ENCODE results near the gene ZNF554. TPM values are rescaled to one million over a fixed set of nuclear protein-coding genes. Genes with fewer than 3 reads are reported as not detected.
A peak's percentile ranks its signal among the peaks of the same experiment; 100 is the strongest.

The ZNF554 gene
- total RNA-seq, 2 experiments from 2014 or later = 0.83 to 1.5 TPM

GRCh38 chr19:2774953-2775555 is 44.6 kb upstream of the ZNF554 start:
- no peak for TF ChIP-seq CTCF (IDR thresholded peaks at IDR 0.05)
- Mint-ChIP-seq H3K27me3 (no peaks in the 10 kb centered on the region), H3K4me1 (ENCODE audit: low read depth) (peaks cover 35% of the 10 kb centered on the region), H3K36me3 (ENCODE audit: low read depth) (peaks cover 15% of the 10 kb centered on the region), H3K9me3 (no peaks in the 10 kb centered on the region), H3K4me3 (peak overlapping the region; percentile 52), H3K27ac (peak overlapping the region; percentile 93)
- no peak for DNase-seq
- ChIA-PET POLR2A (interaction anchor here (0.8 kb wide), 1 partner anchor 348 kb away, joined by 3 read pairs; the partner anchor contains the start of gene TIMM13), CTCF (interaction anchor here (1.0 to 2.1 kb wide), 4 partner anchors 26 to 163 kb away, joined by 3 to 16 read pairs (median 5); no protein-coding TSS in a partner anchor)
- intact Hi-C loops (cut with micrococcal nuclease) = no loop called here
- ATAC-seq = no peak

GRCh38 chr19:2775556-2776430 is 43.9 kb upstream of the ZNF554 start:
- ChIA-PET POLR2A (interaction anchor here (0.8 kb wide), 1 partner anchor 349 kb away, joined by 3 read pairs; the partner anchor contains the start of gene TIMM13), CTCF (interaction anchor here (1.0 to 2.1 kb wide), 4 partner anchors 27 to 164 kb away, joined by 3 to 16 read pairs (median 5); no protein-coding TSS in a partner anchor)
- Mint-ChIP-seq H3K27ac (peak overlapping the region; percentile 93), H3K4me1 (ENCODE audit: low read depth) (peaks cover 40% of the 10 kb centered on the region), H3K27me3 (no peaks in the 10 kb centered on the region), H3K4me3 (peak overlapping the region; percentile 52), H3K36me3 (ENCODE audit: low read depth) (peaks cover 20% of the 10 kb centered on the region), H3K9me3 (no peaks in the 10 kb centered on the region)
- no peak for TF ChIP-seq CTCF (IDR thresholded peaks at IDR 0.05)
- peak; percentile 92 for DNase-seq
- intact Hi-C loops (cut with micrococcal nuclease) = no loop called here
- ATAC-seq = peak; percentile 89

- intact Hi-C loops (cut with micrococcal nuclease) = no loop called here
- no peak for TF ChIP-seq CTCF (IDR thresholded peaks at IDR 0.05)
- ATAC-seq (no peak), DNase-seq (no peak)
- POLR2A ChIA-PET = no interaction called here
- H3K27ac Mint-ChIP-seq = peak overlapping the region; percentile 3
- CTCF ChIA-PET = interaction anchor here (1.4 kb wide), 1 partner anchor 29 kb away, joined by 3 read pairs; no protein-coding TSS in a partner anchor
- H3K4me3 Mint-ChIP-seq = no peak overlapping the region
- no peaks in the 10 kb centered on the region for H3K9me3 Mint-ChIP-seq
- peaks cover 24% of the 10 kb centered on the region for H3K36me3 Mint-ChIP-seq (ENCODE audit: low read depth)
- H3K27me3 Mint-ChIP-seq = no peaks in the 10 kb centered on the region
- peaks cover 48% of the 10 kb centered on the region for H3K4me1 Mint-ChIP-seq (ENCODE audit: low read depth)
Observed at GRCh38 chr19:2777952-2778683, 41.5 kb upstream of the ZNF554 start.

GRCh38 chr19:2779121-2779740 is 40.4 kb upstream of the ZNF554 start:
- peaks cover 54% of the 10 kb centered on the region for H3K4me1 Mint-ChIP-seq (ENCODE audit: low read depth)
- H3K36me3 Mint-ChIP-seq (ENCODE audit: low read depth) = peaks cover 24% of the 10 kb centered on the region
- ATAC-seq (no peak), DNase-seq (no peak)
- no peak for TF ChIP-seq CTCF (IDR thresholded peaks at IDR 0.05)
- no peaks in the 10 kb centered on the region for H3K9me3 Mint-ChIP-seq
- ChIA-PET POLR2A (no interaction called here), CTCF (interaction anchor here (1.4 kb wide), 1 partner anchor 30 kb away, joined by 3 read pairs; no protein-coding TSS in a partner anchor)
- intact Hi-C loops (cut with micrococcal nuclease) = no loop called here
- H3K27ac Mint-ChIP-seq = no peak overlapping the region
- H3K27me3 Mint-ChIP-seq = no peaks in the 10 kb centered on the region
- H3K4me3 Mint-ChIP-seq = no peak overlapping the region
